GM23338 (cell line): ENCODE measurements around the gene FAM89A. TPM values are rescaled to one million over a fixed set of nuclear protein-coding genes. Genes with fewer than 3 reads are reported as not detected.

Experiments used
- ATAC-seq: fragments of 200-7000 bp; cut with Tn5 transposase; 3 replicates; pipeline ENCODE4 v1.9.1; 2020
- DNase-seq: peaks from one replicate; pipeline ENCODE4 v3.0.0-alpha.2; 2015; ENCODE audit warnings: low spot score
- H2AFZ ChIP-seq: fragments of 200-600 bp; sonication (generic); 2 replicates; pipeline ENCODE4 v1.8.0; 2016; ENCODE audit warnings: antibody characterized with exemption, mild to moderate bottlenecking, moderate library complexity
- H3F3A ChIP-seq: fragments of 200-600 bp; sonication (generic); replicated peaks from 2 replicates; pipeline ENCODE4 v1.8.0; 2017; ENCODE audit warnings: antibody characterized with exemption, mixed run types, low read depth
- H3K27ac ChIP-seq: fragments of 200-600 bp; sonication (generic); 2 replicates; pipeline ENCODE4 v1.6.1; 2016; ENCODE audit warnings: low read depth
- H3K27me3 ChIP-seq: fragments of 200-600 bp; sonication (generic); 2 replicates; pipeline ENCODE4 v1.8.0; 2016; ENCODE audit warnings: mild to moderate bottlenecking, mixed run types, moderate library complexity; ENCODE audit not compliant: insufficient read depth
- H3K36me3 ChIP-seq: fragments of 200-600 bp; sonication (generic); 2 replicates; pipeline ENCODE4 v1.8.0; 2016; ENCODE audit warnings: mild to moderate bottlenecking; ENCODE audit not compliant: insufficient read depth
- H3K4me1 ChIP-seq: fragments of 200-600 bp; sonication (generic); 2 replicates; pipeline ENCODE4 v1.8.0; 2016; ENCODE audit warnings: mild to moderate bottlenecking, moderate library complexity; ENCODE audit not compliant: insufficient read depth
- H3K4me2 ChIP-seq: fragments of 200-600 bp; sonication (generic); 2 replicates; pipeline ENCODE4 v1.7.1; 2017; ENCODE audit warnings: mixed run types
- H3K4me3 ChIP-seq: fragments of 200-600 bp; sonication (generic); 2 replicates; pipeline ENCODE4 v1.6.1; 2016; ENCODE audit warnings: mixed run types
- H3K79me2 ChIP-seq: fragments of 200-600 bp; sonication (generic); replicated peaks from 2 replicates; pipeline ENCODE4 v1.8.0; 2017; ENCODE audit warnings: mild to moderate bottlenecking; ENCODE audit not compliant: insufficient read depth
- H3K9me2 ChIP-seq: fragments of 200-600 bp; sonication (generic); 2 replicates; pipeline ENCODE4 v1.8.0; 2017; ENCODE audit not compliant: insufficient read depth
- H4K20me1 ChIP-seq: fragments of 200-600 bp; sonication (generic); replicated peaks from 2 replicates; pipeline ENCODE4 v1.8.0; 2017; ENCODE audit warnings: mild to moderate bottlenecking; ENCODE audit not compliant: insufficient read depth
- H3K27ac Mint-ChIP-seq: 2 replicates; pipeline ENCODE4 v1.8.0; 2020; ENCODE audit warnings: inconsistent platforms, mild to moderate bottlenecking, moderate library complexity, mixed read lengths
- H3K27me3 Mint-ChIP-seq: 3 replicates; pipeline ENCODE4 v1.8.0; 2022; ENCODE audit warnings: low read depth, mild to moderate bottlenecking, moderate library complexity, mixed read lengths, inconsistent platforms; ENCODE audit not compliant: insufficient read depth, poor library complexity
- H3K36me3 Mint-ChIP-seq: 3 replicates; pipeline ENCODE4 v1.8.0; 2021; ENCODE audit warnings: low read depth, mild to moderate bottlenecking, inconsistent platforms, moderate library complexity, mixed read lengths
- H3K4me1 Mint-ChIP-seq: 3 replicates; pipeline ENCODE4 v1.8.0; 2020; ENCODE audit warnings: mild to moderate bottlenecking, inconsistent platforms, mixed read lengths
- H3K4me3 Mint-ChIP-seq: 3 replicates; pipeline ENCODE4 v1.8.0; 2021; ENCODE audit warnings: moderate library complexity, mild to moderate bottlenecking, inconsistent platforms, mixed read lengths
- H3K9me3 Mint-ChIP-seq: 3 replicates; pipeline ENCODE4 v1.8.0; 2020; ENCODE audit warnings: moderate library complexity, mild to moderate bottlenecking, inconsistent platforms, mixed read lengths
- CREB1 ChIP-seq: fragments of 250-450 bp; sonication (Bioruptor Pico); IDR thresholded peaks from 2 replicates; pipeline ENCODE4 v1.5.0; 2020; ENCODE audit warnings: low read depth, mild to moderate bottlenecking, moderate library complexity
- ETS1 ChIP-seq: IDR thresholded peaks from 2 replicates; pipeline ENCODE4 v1.6.1; 2016; ENCODE audit warnings: antibody characterized with exemption
- EZH2 ChIP-seq: fragments of 200-600 bp; sonication (generic); IDR thresholded peaks from one replicate; pipeline ENCODE4 v1.8.0; 2017; ENCODE audit warnings: antibody characterized with exemption, mild to moderate bottlenecking, low read depth; ENCODE audit not compliant: unreplicated experiment
- JUNB ChIP-seq: IDR thresholded peaks from one replicate; pipeline ENCODE4 v1.6.1; 2016; ENCODE audit warnings: antibody characterized with exemption; ENCODE audit not compliant: unreplicated experiment
- NANOG ChIP-seq: IDR thresholded peaks from 2 replicates; pipeline ENCODE4 v1.6.1; 2016; ENCODE audit warnings: antibody characterized with exemption, borderline replicate concordance
- POLR2AphosphoS5 ChIP-seq: IDR thresholded peaks from 2 replicates; pipeline ENCODE4 v1.6.1; 2016; ENCODE audit warnings: antibody characterized with exemption, low read depth
- REST ChIP-seq: IDR thresholded peaks from one replicate; pipeline ENCODE4 v1.6.1; 2018; ENCODE audit warnings: antibody characterized with exemption; ENCODE audit not compliant: unreplicated experiment
- ZNF114 ChIP-seq: fragments of 250-450 bp; sonication (Bioruptor Pico); IDR thresholded peaks from 2 replicates; pipeline ENCODE4 v1.5.0; 2020; ENCODE audit warnings: mild to moderate bottlenecking, moderate library complexity
- ZNF331 ChIP-seq: fragments of 250-450 bp; sonication (Bioruptor Pico); IDR thresholded peaks from 2 replicates; pipeline ENCODE4 v1.5.0; 2020; ENCODE audit warnings: low read depth, mild to moderate bottlenecking, moderate library complexity
- ZNF462 ChIP-seq: fragments of 250-450 bp; sonication (Bioruptor Pico); IDR thresholded peaks from 2 replicates; pipeline ENCODE4 v1.5.0; 2020; ENCODE audit warnings: mild to moderate bottlenecking, moderate library complexity
- long read RNA-seq: library from polyadenylated mRNA; unstranded; transcript quantifications from one replicate; pipeline ENCODE4 v2.0.0, GENCODE V29; 2020; ENCODE audit not compliant: unreplicated experiment
- polyA plus RNA-seq: library from polyadenylated mRNA; unstranded; fragments of >200 nt; fragmentation: Nextera tagmentation; extraction: Ambion mirVana; gene quantifications from 2 replicates; pipeline ENCODE4 v1.2.1, GENCODE V29; 2016
- total RNA-seq: library from RNA; depleted of rRNA; stranded (reverse); fragments of >200 nt; shearing (Covaris generic); gene quantifications from 2 replicates; pipeline ENCODE4 v1.2.3, GENCODE V29; 2014; rRNA removed

The FAM89A gene
- total RNA-seq (3.2 and 4.9 TPM in 2 replicates), polyA plus RNA-seq (3.4 and 3.8 TPM in 2 replicates)
- long read RNA-seq: 0 reads

GRCh38 chr1:231040019-231040799, at the start of gene FAM89A:
Gene FAM89A (minus strand): TSS chr1:231040254. CDS start chr1:231040211, 43 bp downstream.
- H3K4me1 Mint-ChIP-seq: peaks cover 3% of the 10 kb centered on the region; the same call in 2 of the 3 replicates
- TF ChIP-seq CREB1: no peak
- TF ChIP-seq NANOG: no peak
- no peak for TF ChIP-seq ETS1
- TF ChIP-seq POLR2AphosphoS5: no peak
- peak; percentile 36 for TF ChIP-seq EZH2
- H3K4me2 ChIP-seq: peak within 1 kb of the TSS; percentile 81
- DNase-seq: peak; percentile 50
- H3K36me3 Mint-ChIP-seq: no peaks in the 10 kb centered on the region; the same call in 2 of the 3 replicates
- no peaks in the 10 kb centered on the region for H3F3A ChIP-seq
- H3K9me2 ChIP-seq: no peaks in the 10 kb centered on the region
- H2AFZ ChIP-seq: peak within 1 kb of the TSS; percentile 93
- H3K27me3 Mint-ChIP-seq: peaks cover 77% of the 10 kb centered on the region
- H3K27ac ChIP-seq: no peak within 1 kb of the TSS
- H3K36me3 ChIP-seq: no peaks in the 10 kb centered on the region
- no peaks in the 10 kb centered on the region; the same call in 1 of the 2 replicates for H3K4me1 ChIP-seq
- H3K27me3 ChIP-seq: peaks cover 97% of the 10 kb centered on the region
- H3K4me3 ChIP-seq: peak within 1 kb of the TSS; percentile 71
- H4K20me1 ChIP-seq: peaks cover 20% of the 10 kb centered on the region
- H3K9me3 Mint-ChIP-seq: no peaks in the 10 kb centered on the region
- peak; percentile 38 for ATAC-seq
- H3K27ac Mint-ChIP-seq: no peak within 1 kb of the TSS
- peak within 1 kb of the TSS; percentile 71 for H3K4me3 Mint-ChIP-seq
- H3K79me2 ChIP-seq: no peaks in the 10 kb centered on the region

GRCh38 chr1:231084353-231084752, 44.3 kb upstream of the FAM89A start:
- H3K9me3 Mint-ChIP-seq: no peaks in the 10 kb centered on the region
- ATAC-seq (no peak), DNase-seq (no peak)
- no peaks in the 10 kb centered on the region for H3F3A ChIP-seq
- H3K27me3 Mint-ChIP-seq: peaks cover 4% of the 10 kb centered on the region
- no peaks in the 10 kb centered on the region for H3K36me3 Mint-ChIP-seq
- no peak overlapping the region for H3K4me3 Mint-ChIP-seq
- no peaks in the 10 kb centered on the region for H3K4me1 Mint-ChIP-seq
- no peak overlapping the region for H3K27ac Mint-ChIP-seq
- no peaks in the 10 kb centered on the region for H3K79me2 ChIP-seq
- H3K36me3 ChIP-seq: no peaks in the 10 kb centered on the region
- H3K4me3 ChIP-seq: no peak overlapping the region
- H3K9me2 ChIP-seq: no peaks in the 10 kb centered on the region
- no peak overlapping the region for H3K27ac ChIP-seq
- H3K4me2 ChIP-seq: no peak overlapping the region
- H3K27me3 ChIP-seq: 0 out of 2 replicates have a peak, but pooled peaks cover 5% of the 10 kb centered on the region
- H4K20me1 ChIP-seq: no peaks in the 10 kb centered on the region
- H2AFZ ChIP-seq: no peak overlapping the region
- H3K4me1 ChIP-seq: no peaks in the 10 kb centered on the region
- no peak for TF ChIP-seq POLR2AphosphoS5
- no peak for TF ChIP-seq ZNF114 (CRISPR knock-in tag)
- no peak for TF ChIP-seq REST
- no peak for TF ChIP-seq ZNF331
- no peak for TF ChIP-seq CREB1
- no peak for TF ChIP-seq ZNF462
- TF ChIP-seq JUNB: no peak
